ENCODE data around the gene PPP2R1B. TPM values are rescaled to one million over a fixed set of nuclear protein-coding genes. Genes with fewer than 3 reads are reported as not detected.

PPP2R1B gene
- total RNA-seq, 1 donor from 2014 or later: 6.5 TPM

- no peak for TF ChIP-seq CTCF (IDR thresholded peaks at IDR 0.05; ENCODE audit: borderline replicate concordance)
- intact Hi-C loops (cut with micrococcal nuclease): no loop called here
- Histone ChIP-seq H3K4me3 (no peak overlapping the region), H3K4me1 (peaks cover 31% of the 10 kb centered on the region), H3K27me3 (ENCODE audit: low read depth) (no peaks in the 10 kb centered on the region), H3K36me3 (peaks cover 69% of the 10 kb centered on the region), H3K9me3 (replicated peaks) (no peaks in the 10 kb centered on the region), H3K27ac (replicated peaks) (no peak overlapping the region)
- no peak for DNase-seq
Measured at GRCh38 chr11:111725621-111726020, 40.6 kb downstream of the PPP2R1B start.

DNA sequence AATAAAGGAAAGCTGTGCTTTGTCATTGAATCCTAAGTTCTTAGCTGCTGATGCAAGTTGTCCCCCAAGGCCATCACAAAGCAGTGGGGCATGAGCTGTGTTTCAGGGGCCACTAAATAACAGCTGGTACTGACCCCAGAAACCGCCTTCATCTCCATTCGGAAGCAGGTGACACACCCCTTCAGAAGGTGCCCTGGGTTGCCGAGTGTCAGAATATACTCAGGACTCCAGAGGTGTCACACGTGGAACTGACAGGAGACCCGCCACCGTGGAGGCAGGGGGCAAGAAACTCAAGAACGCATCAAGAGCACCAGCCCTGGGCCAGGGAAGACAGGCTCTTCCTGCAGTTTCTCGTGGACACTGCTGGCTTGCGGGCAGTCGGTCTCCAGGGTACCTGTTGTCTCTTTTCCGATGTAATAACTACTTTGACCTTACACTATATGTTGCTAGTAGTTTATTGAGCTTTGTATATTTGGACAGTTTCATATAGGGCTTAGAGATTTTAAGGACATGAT lies 41.5 kb downstream of the PPP2R1B start:
- Histone ChIP-seq H3K9me3 (replicated peaks) (no peaks in the 10 kb centered on the region), H3K4me3 (no peak overlapping the region), H3K27me3 (ENCODE audit: low read depth) (no peaks in the 10 kb centered on the region), H3K27ac (replicated peaks) (no peak overlapping the region), H3K4me1 (peaks cover 27% of the 10 kb centered on the region), H3K36me3 (peaks cover 79% of the 10 kb centered on the region)
- no peak for DNase-seq
- no peak for TF ChIP-seq CTCF (IDR thresholded peaks at IDR 0.05; ENCODE audit: borderline replicate concordance)
- intact Hi-C loops (cut with micrococcal nuclease): no loop called here

GRCh38 chr11:111723595-111723994 lies 42.6 kb downstream of the PPP2R1B start:
- H3K4me3 ChIP-seq: no peak overlapping the region
- no peaks in the 10 kb centered on the region for H3K9me3 ChIP-seq (replicated peaks)
- DNase-seq: no peak
- H3K4me1 ChIP-seq: peaks cover 22% of the 10 kb centered on the region
- H3K36me3 ChIP-seq: peaks cover 88% of the 10 kb centered on the region
- intact Hi-C loops (cut with micrococcal nuclease): no loop called here
- no peak for TF ChIP-seq CTCF (IDR thresholded peaks at IDR 0.05; ENCODE audit: borderline replicate concordance)
- peak overlapping the region; percentile 19 for H3K27ac ChIP-seq (replicated peaks)
- H3K27me3 ChIP-seq (ENCODE audit: low read depth): no peaks in the 10 kb centered on the region

GRCh38 chr11:111722501-111722900 lies 43.7 kb downstream of the PPP2R1B start:
- Histone ChIP-seq H3K4me1 (peaks cover 27% of the 10 kb centered on the region), H3K9me3 (replicated peaks) (no peaks in the 10 kb centered on the region), H3K27me3 (ENCODE audit: low read depth) (no peaks in the 10 kb centered on the region), H3K27ac (replicated peaks) (no peak overlapping the region), H3K36me3 (peaks cover 90% of the 10 kb centered on the region), H3K4me3 (no peak overlapping the region)
- no peak for TF ChIP-seq CTCF (IDR thresholded peaks at IDR 0.05; ENCODE audit: borderline replicate concordance)
- DNase-seq: no peak
- intact Hi-C loops (cut with micrococcal nuclease): no loop called here

DNA sequence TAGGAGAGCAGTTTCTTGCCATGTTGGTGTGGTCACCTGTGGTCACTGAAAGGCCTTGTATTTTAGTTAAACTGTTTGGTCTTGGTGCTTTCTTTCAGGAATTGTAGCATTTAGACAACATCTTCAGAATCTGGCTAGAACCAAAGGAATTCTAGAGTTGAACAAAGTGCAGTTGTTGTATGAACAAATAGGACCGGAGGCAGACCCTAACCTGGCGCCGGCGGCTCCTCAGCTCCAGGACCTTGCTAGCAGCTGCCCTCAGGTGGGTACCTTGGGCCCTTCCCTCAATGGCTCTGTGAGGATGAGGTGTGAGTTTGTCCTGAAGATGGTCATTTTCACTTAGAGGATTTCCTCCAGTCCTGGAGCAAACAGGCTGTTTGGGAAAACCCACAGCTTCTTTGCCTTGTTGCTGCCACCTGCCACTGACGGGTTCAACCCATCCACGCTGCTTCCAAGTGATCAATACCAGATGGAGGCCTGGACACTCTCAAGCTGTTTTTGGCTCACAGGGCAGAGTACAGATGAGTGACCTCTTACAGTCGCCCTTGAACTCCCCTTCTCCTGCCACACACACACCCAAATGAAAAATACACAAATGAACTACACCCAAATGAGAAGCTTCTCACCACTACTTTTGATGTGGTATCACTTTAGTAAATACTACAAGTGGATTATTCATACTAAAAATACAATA lies 45.2 kb downstream of the PPP2R1B start:
- intact Hi-C loops (cut with micrococcal nuclease): no loop called here
- H3K36me3 ChIP-seq: peaks cover 83% of the 10 kb centered on the region
- peak overlapping the region; percentile 17 for H3K27ac ChIP-seq (replicated peaks)
- H3K4me3 ChIP-seq: no peak overlapping the region
- no peaks in the 10 kb centered on the region for H3K27me3 ChIP-seq (ENCODE audit: low read depth)
- H3K4me1 ChIP-seq: peaks cover 27% of the 10 kb centered on the region
- H3K9me3 ChIP-seq (replicated peaks): no peaks in the 10 kb centered on the region
- DNase-seq: no peak
- no peak for TF ChIP-seq CTCF (IDR thresholded peaks at IDR 0.05; ENCODE audit: borderline replicate concordance)
